ENCODE data around the gene ZSCAN31.

- no peak for TF ChIP-seq CTCF (IDR thresholded peaks at IDR 0.05)
- no peak for TF ChIP-seq BHLHE40 (IDR thresholded peaks at IDR 0.05; ENCODE audit: low read depth, low read length)
- TF ChIP-seq KDM5A (IDR thresholded peaks at IDR 0.05): no peak
- TF ChIP-seq MYC (IDR thresholded peaks at IDR 0.05; ENCODE audit: borderline replicate concordance, low read length): no peak
- no peak for TF ChIP-seq MAX (IDR thresholded peaks at IDR 0.05)
- no peak for TF ChIP-seq MAFK (IDR thresholded peaks at IDR 0.05; ENCODE audit: partially characterized antibody)
- TF ChIP-seq POLR2A (IDR thresholded peaks at IDR 0.05; ENCODE audit: low read length): no peak
- no peak for TF ChIP-seq MAZ (IDR thresholded peaks at IDR 0.05; ENCODE audit: borderline replicate concordance, low read depth, low read length)
- no peak for TF ChIP-seq EP300 (IDR thresholded peaks at IDR 0.05)
- no peak for TF ChIP-seq PBX3 (IDR thresholded peaks at IDR 0.05)
Measured at GRCh38 chr6:28330041-28330440, 5.9 kb downstream of the ZSCAN31 start.
